IPS-18a (cell line): ENCODE data around the gene CNPY1.
"Not testable (repeated sequence)": the region's sequence is repeated elsewhere in the genome, so short reads cannot be mapped to it uniquely, and the experiment has no call there.

Experiments
- H3K27ac ChIP-seq: one replicate; pipeline ENCODE4 v1.5.1; 2013; ENCODE audit warnings: low read length
- H3K27me3 ChIP-seq: one replicate; pipeline ENCODE4 v1.6.1; 2013; ENCODE audit warnings: mild to moderate bottlenecking, low read length; ENCODE audit not compliant: control insufficient read depth, insufficient read depth
- H3K36me3 ChIP-seq: one replicate; pipeline ENCODE4 v1.6.1; 2013; ENCODE audit warnings: low read depth, low read length; ENCODE audit not compliant: control insufficient read depth
- H3K4me1 ChIP-seq: one replicate; pipeline ENCODE4 v1.6.1; 2013; ENCODE audit warnings: low read depth, low read length; ENCODE audit not compliant: control insufficient read depth
- H3K4me3 ChIP-seq: one replicate; pipeline ENCODE4 v1.5.1; 2013; ENCODE audit warnings: low read length
- H3K9ac ChIP-seq: one replicate; pipeline ENCODE4 v1.6.1; 2013; ENCODE audit warnings: mild to moderate bottlenecking, low read length, moderate library complexity
- H3K9me3 ChIP-seq: one replicate; pipeline ENCODE4 v1.6.1; 2013; ENCODE audit warnings: low read depth, low read length; ENCODE audit not compliant: control insufficient read depth

The CNPY1 gene

DNA sequence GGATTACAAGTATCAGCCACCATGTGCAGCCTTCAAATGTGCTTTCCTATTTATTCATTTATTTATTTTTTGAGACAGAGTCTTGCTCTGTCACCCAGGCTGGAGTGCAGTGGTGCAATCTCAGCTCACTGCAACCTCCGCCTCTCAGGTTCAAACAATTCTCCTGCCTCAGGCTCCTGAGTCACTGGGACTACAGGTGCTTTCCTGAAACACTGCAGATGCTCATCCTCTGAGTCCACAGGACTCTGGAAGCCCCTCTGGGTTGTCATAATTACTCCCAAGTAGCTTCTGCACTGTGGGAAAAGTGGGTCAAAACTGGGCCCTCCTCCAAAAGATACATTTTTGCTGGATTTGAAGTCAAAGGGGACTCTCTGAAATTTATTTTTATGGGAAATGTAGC is at the start of gene CNPY1:
Gene CNPY1 (minus strand): TSS at position 111 of the 400 bp plus-strand sequence. CDS start 630 bp downstream, outside the sequence.
- H3K4me3 ChIP-seq, H3K27me3 ChIP-seq, H3K4me1 ChIP-seq, H3K36me3 ChIP-seq, H3K27ac ChIP-seq, H3K9me3 ChIP-seq, H3K9ac ChIP-seq: not testable (repeated sequence)

DNA sequence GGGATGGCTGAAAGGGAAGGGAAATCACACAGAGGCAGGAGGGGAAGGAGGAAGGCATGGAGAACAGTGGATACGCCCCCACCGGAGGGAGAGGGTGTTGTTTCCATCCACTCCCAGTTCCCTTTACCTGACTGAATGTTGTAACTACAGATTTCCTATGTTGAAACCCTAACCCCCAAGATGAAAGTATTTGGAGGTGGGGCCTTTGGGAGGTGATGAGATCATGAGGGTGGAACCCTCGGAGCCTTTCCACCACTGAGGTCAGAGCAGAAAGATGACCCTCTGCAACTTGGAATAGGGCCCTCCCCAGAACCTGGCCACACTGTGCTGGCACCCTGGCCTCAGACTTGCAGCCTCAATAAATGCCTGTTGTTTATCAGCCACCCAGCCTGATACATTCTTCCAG is 48.6 kb upstream of the CNPY1 start:
- Histone ChIP-seq H3K4me3 (no peak overlapping the region), H3K27ac (no peak overlapping the region), H3K36me3 (no peaks in the 10 kb centered on the region), H3K27me3 (peaks cover 7% of the 10 kb centered on the region), H3K4me1 (peaks cover 16% of the 10 kb centered on the region), H3K9ac (no peak overlapping the region), H3K9me3 (no peaks in the 10 kb centered on the region)

DNA sequence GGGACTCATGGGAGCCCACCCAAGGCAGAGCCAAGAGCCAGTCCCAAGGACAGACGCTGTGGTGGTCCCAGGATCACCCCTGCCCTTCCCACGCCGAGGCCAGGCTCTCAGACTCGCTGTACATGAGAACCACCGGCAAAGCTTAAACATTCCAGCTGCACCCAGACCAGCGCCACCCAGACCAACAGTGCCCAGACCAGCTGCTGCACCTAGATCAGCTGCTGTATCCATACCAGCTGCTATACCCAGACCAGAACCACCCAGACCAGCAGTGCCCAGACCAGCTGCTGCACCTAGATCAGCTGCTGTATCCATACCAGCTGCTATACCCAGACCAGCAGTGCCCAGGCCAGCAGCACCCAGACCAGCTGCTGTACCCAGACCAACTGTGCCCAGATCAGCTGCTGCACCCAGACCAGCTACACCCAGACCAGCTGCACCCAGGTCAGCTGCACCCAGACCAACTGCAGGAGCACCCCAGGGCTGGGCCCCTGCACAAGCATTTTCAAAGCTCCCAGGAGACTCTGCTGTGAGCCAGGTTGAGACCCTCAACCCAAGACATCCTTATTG is 47.9 kb upstream of the CNPY1 start:
- no peak overlapping the region for H3K27ac ChIP-seq
- no peak overlapping the region for H3K4me3 ChIP-seq
- no peaks in the 10 kb centered on the region for H3K36me3 ChIP-seq
- H3K4me1 ChIP-seq, result peaks cover 16% of the 10 kb centered on the region
- peaks cover 4% of the 10 kb centered on the region for H3K27me3 ChIP-seq
- H3K9ac ChIP-seq, result no peak overlapping the region
- H3K9me3 ChIP-seq, result no peaks in the 10 kb centered on the region

DNA sequence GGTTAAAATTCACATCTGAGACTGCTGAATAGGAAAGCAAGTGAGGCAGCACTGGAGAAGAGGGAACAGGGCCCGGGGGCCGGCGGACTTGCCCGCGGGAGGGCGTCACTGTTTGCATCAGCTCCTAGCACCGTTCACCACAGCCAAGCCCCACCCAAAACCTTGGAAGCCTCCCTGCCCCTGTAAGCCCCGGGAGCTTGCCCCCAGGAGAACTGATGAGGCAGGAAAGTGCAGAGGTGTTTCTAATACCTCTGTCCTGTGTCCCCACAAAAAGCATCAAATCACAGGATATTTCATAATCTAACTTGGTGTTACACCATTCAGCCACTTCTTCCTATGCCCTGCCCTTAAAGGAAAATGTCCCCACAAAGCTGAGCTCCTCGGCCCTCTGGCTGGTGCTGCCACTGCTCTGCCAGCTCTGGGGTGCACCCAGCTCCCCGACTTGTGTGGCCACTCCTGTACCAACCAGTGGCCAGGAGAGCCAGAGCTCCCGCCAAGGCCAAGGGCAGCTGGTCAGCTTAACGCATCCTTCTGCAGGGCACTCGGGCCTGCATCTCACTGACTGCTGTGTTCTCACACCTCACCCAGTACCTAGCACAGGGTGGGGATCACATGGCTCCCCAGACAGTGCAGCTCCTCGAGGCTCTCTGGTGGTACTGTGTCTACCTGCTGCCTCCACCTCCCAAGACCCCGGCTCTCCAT is 47.3 kb upstream of the CNPY1 start:
- Histone ChIP-seq H3K9ac (no peak overlapping the region), H3K27me3 (no peaks in the 10 kb centered on the region), H3K9me3 (no peaks in the 10 kb centered on the region), H3K4me3 (no peak overlapping the region), H3K4me1 (peaks cover 13% of the 10 kb centered on the region), H3K27ac (no peak overlapping the region), H3K36me3 (no peaks in the 10 kb centered on the region)

DNA sequence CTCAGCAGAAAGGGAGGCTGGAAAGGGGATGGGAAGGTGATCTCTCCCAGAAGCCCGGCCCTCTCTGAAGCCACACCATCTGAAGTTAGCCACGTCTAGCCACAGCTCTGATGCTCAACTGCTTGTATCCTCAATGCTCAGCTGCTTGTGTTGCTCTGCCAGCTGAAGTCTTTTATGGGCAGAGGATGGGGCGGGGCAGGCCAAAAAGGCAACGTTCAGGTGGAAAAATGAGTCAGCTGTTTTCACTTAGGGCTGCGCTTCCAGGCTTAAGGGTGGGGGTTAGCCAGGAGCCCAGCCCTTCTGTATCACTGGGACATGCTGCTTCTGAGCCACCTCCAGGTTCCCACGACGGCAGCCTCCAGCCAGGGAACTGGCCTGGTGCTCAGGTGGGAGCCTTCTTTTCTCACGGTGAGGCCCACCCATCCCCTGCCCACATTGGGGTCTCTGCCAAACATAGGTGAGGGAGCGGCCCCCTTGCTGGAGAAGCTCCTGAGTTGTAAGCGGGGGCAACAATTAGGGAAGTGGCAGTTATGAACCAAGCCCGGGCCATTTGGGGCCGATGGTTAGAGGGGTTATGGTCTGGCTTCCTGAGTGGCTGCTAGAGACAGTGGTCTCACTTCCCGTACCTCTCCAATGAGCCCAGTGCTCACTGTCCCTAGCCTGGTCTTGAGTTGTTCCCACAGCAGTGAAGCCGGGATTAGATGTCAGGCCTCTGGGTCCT is 44.9 kb upstream of the CNPY1 start:
- no peak overlapping the region for H3K4me3 ChIP-seq
- H3K9ac ChIP-seq, result no peak overlapping the region
- H3K27me3 ChIP-seq, result no peaks in the 10 kb centered on the region
- no peak overlapping the region for H3K27ac ChIP-seq
- no peaks in the 10 kb centered on the region for H3K9me3 ChIP-seq
- peaks cover 13% of the 10 kb centered on the region for H3K4me1 ChIP-seq
- no peaks in the 10 kb centered on the region for H3K36me3 ChIP-seq

DNA sequence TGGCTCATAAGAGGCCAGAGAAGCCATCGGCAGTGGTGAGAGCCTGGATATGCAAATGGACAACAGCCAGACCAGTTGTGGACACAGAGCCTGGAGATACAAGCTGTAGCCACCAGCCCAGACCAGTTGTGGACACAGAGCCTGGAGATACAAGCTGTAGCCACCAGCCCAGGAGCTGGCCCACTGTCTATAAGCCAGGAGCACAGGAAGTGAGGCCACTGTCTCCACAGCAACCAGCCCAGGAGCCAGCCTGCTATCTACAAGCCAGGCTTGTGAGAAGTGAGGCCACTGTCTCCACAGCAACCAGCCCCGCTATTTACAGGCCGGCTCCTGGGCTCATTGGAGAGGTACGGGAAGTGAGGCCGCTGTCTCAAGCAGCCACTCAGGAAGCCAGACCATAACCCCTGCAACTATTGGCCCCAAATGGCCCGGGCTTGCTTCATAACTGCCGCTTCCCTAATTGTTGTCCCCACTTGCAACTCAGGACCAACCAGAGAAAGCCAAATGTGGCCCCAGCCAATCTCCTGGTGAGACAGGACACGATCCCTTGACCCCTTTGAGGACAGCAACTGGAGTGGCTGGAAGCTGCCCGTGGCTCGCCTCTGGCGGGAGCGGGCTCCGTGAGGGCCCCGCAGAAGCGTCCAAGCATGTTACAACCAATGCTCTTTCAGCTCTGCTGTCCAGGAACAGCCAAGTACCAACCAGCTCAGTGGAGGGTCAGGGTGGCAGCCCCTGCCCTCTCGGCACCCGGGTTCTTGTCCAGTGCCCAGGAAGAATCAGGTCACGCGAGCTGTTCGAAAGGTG is 44.1 kb upstream of the CNPY1 start:
- Histone ChIP-seq H3K9ac (no peak overlapping the region), H3K9me3 (no peaks in the 10 kb centered on the region), H3K36me3 (no peaks in the 10 kb centered on the region), H3K4me1 (peaks cover 12% of the 10 kb centered on the region), H3K27ac (no peak overlapping the region), H3K27me3 (no peaks in the 10 kb centered on the region), H3K4me3 (no peak overlapping the region)

DNA sequence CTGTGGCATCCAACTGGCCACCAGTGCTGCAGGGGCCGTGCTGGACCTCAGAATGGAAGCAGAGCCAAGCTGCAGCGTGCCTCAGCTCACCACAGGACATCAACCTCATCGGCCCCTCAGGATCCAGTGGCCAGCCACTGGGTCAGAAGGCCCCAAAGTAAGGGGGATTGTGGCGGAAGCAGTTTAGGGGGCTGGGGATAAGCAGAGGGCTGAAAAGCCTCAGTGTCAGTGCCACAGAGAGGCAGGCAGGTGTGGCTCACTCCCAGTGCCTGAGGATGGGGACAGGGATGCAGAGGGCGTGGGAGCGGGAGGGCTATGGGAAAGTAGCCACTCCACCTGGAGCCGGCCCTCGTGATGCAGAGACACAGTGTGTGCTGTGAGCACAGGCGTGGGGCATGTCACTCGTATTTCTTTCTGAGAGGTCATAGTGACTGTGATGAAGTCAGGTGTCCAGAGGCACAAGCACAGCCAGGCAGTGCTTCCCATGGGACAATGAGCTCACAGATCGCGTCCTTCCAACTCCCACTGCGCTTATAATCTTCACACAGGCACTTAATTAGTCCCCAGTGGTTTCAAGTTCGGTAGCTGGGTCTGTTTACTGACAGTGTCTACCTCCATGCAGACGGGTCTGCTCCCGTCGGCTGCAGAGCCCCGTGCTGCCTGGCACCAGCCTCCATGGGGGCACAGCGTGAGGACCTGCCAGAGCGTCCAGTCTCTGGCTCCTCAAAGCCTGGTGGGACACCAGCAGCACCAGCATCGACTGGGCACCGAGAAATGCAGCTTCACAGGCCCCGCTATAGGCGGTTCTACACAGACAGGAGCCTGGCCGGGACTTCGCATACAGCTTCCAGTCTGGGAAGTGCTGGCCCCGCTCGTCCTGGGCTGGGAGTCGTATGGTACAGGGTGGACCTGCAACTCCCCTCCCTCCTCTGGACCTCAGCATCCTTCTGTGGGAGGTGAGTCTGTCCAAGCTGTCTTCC is 42.9 kb upstream of the CNPY1 start:
- no peaks in the 10 kb centered on the region for H3K27me3 ChIP-seq
- H3K9ac ChIP-seq, result no peak overlapping the region
- no peaks in the 10 kb centered on the region for H3K36me3 ChIP-seq
- no peak overlapping the region for H3K27ac ChIP-seq
- no peak overlapping the region for H3K4me3 ChIP-seq
- H3K9me3 ChIP-seq, result no peaks in the 10 kb centered on the region
- H3K4me1 ChIP-seq, result peaks cover under 1% of the 10 kb centered on the region

DNA sequence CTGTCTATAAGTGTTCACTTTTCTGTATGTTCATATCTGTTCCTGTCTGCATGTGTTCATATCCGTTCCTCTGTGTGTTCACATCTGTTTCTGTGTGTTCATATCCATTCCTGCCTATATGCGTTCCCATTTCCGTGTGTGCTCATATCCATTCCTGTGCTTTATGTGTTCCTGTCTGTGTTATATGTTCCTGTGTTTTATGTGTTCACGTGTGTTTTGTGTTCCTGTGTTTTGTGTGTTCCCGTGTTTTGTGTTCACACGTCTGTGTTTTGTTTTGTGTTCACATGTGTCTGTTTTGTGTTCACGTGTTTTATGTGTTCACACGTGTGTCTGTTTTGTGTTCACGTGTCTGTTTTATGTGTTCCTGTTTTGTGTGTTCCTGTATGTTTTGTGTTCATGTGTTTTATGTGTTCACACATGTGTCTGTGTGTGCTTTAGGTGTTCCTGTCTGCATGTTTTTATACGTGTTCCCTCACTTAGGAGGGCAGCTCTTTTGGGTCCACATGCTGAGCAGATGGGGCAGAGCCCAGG is 42.2 kb upstream of the CNPY1 start:
- H3K9ac ChIP-seq, result no peak overlapping the region
- no peak overlapping the region for H3K27ac ChIP-seq
- no peaks in the 10 kb centered on the region for H3K36me3 ChIP-seq
- no peak overlapping the region for H3K4me3 ChIP-seq
- no peaks in the 10 kb centered on the region for H3K4me1 ChIP-seq
- no peaks in the 10 kb centered on the region for H3K27me3 ChIP-seq
- H3K9me3 ChIP-seq, result no peaks in the 10 kb centered on the region

DNA sequence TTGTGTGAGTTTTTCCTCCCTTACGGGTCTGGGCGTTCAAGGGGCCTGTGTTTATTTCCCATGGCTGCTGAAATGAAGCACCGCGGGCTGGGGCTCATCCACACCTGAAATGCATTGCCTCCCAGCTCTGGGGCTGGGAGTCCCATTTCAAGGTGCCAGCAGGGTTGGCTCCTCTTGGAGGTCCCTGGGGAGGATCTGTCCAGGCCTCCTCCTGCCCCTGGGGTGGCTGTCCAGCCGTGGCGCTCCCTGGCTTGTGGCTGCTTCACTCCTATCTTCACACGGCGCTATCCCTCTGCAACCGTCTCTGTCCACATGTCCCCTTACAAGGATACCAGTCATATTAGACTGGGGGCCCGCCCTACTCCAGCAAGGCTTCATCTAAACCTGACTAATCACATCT is 41.1 kb upstream of the CNPY1 start:
- no peak overlapping the region for H3K9ac ChIP-seq
- H3K27me3 ChIP-seq, result no peaks in the 10 kb centered on the region
- H3K4me1 ChIP-seq, result no peaks in the 10 kb centered on the region
- no peak overlapping the region for H3K27ac ChIP-seq
- no peaks in the 10 kb centered on the region for H3K36me3 ChIP-seq
- no peak overlapping the region for H3K4me3 ChIP-seq
- H3K9me3 ChIP-seq, result no peaks in the 10 kb centered on the region

DNA sequence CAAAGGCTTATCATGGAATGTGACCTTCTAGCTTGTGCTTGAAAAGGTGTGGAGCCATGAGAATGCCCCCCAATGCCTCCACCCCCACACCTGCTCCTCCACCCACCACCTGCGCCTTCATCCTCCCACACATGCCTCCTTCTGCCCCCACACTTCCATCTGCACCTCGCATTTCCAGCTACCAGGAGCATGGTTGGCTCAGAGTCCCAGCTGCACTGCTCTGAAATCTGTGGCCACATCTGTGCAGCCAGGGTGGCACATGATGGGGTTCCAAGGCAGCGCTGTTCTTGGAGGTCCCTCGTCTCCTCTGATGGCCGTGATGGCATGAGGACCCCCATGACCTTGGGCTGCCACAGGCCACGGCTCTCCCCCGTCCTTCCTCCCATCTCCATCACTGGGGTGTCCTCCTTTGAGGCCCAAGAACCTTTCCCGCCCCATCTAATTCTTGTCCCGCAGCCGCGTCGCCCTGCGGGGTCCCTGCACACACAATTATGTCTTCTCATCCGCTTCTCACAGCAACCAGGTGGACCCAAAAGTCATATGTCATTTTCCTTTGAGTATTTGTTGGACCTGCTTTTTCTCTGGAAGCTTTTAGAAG is 40.6 kb upstream of the CNPY1 start:
- Histone ChIP-seq H3K4me1 (no peaks in the 10 kb centered on the region), H3K27me3 (no peaks in the 10 kb centered on the region), H3K9me3 (no peaks in the 10 kb centered on the region), H3K9ac (no peak overlapping the region), H3K4me3 (no peak overlapping the region), H3K36me3 (no peaks in the 10 kb centered on the region), H3K27ac (no peak overlapping the region)
